Panc1 (cell line): ENCODE data around the gene GDE1. TPM values are rescaled to one million over a fixed set of nuclear protein-coding genes. Genes with fewer than 3 reads are reported as not detected.

Experiments
- ATAC-seq: fragments of 200-7000 bp; cut with Tn5 transposase; 2 replicates; pipeline ENCODE4 v1.9.1; 2020; ENCODE audit warnings: mild to moderate bottlenecking, moderate library complexity
- BruUV-seq: library from RNA; stranded (reverse); fragments of 400-500 nt; replicated peaks from 2 replicates; lab custom pipeline; 2021; lab: Mats Ljungman, UMichigan
- CTCF ChIA-PET: fragments of 300-600 bp; sonication (Branson Sonifier 250); formaldehyde crosslinking; loops from one replicate; lab custom pipeline; 2022; ENCODE audit warnings: antibody characterized with exemption; lab: Charles Lee
- POLR2A ChIA-PET: fragments of 300-600 bp; sonication (Branson Sonifier 250); formaldehyde crosslinking; loops from one replicate; lab custom pipeline; 2022; ENCODE audit warnings: antibody characterized with exemption; lab: Charles Lee
- DNase-seq: peaks from one replicate; pipeline ENCODE4 v3.0.0-alpha.2; 2010; ENCODE audit warnings: low read depth, low spot score
- H3K27ac ChIP-seq: 2 replicates; pipeline ENCODE4 v1.5.1; 2011; ENCODE audit warnings: mild to moderate bottlenecking, low read length, inconsistent platforms
- H3K27me3 ChIP-seq: fragments of 200-500 bp; sonication (Bioruptor generic); 2 replicates; pipeline ENCODE4 v1.6.0; 2014; ENCODE audit warnings: low read length, inconsistent platforms; ENCODE audit not compliant: control insufficient read depth, insufficient read depth
- H3K36me3 ChIP-seq: fragments of 200-500 bp; sonication (Bioruptor generic); 2 replicates; pipeline ENCODE4 v1.5.1; 2014; ENCODE audit warnings: inconsistent platforms, mild to moderate bottlenecking, low read length, moderate library complexity; ENCODE audit not compliant: control insufficient read depth, insufficient read depth
- H3K4me1 ChIP-seq: 2 replicates; pipeline ENCODE4 v1.5.1; 2011; ENCODE audit warnings: inconsistent platforms, mild to moderate bottlenecking, low read length, moderate library complexity; ENCODE audit not compliant: control insufficient read depth, insufficient read depth
- H3K4me3 ChIP-seq, 2 experiments: 2 replicates each; pipeline ENCODE4 v1.5.1; 2011 to 2012; ENCODE audit warnings: low read depth in 2 of 2, low read length in 2 of 2, mild to moderate bottlenecking in 2 of 2, inconsistent platforms in 1 of 2, moderate library complexity in 1 of 2
- H3K9me3 ChIP-seq: fragments of 200-500 bp; sonication (Bioruptor generic); 2 replicates; pipeline ENCODE4 v1.5.1; 2014; ENCODE audit warnings: low read depth, mild to moderate bottlenecking, inconsistent platforms, low read length, moderate library complexity; ENCODE audit not compliant: control insufficient read depth, insufficient read depth
- CTCF ChIP-seq: fragments of 450-650 bp; IDR thresholded peaks from 2 replicates; pipeline ENCODE4 v1.5.1; 2017; ENCODE audit warnings: mild to moderate bottlenecking
- POLR2AphosphoS5 ChIP-seq: IDR thresholded peaks from 2 replicates; pipeline ENCODE4 v1.6.1; 2012; ENCODE audit warnings: mild to moderate bottlenecking, low read depth, low read length, moderate library complexity
- REST ChIP-seq, 2 experiments: IDR thresholded peaks; 2 replicates each; pipeline ENCODE4 v1.6.1; 2011 to 2012; ENCODE audit warnings: low read depth in 2 of 2, control low read depth in 1 of 2, low read length in 1 of 2, mild to moderate bottlenecking in 1 of 2, moderate library complexity in 1 of 2; ENCODE audit not compliant: insufficient read depth in 1 of 2
- SIN3A ChIP-seq: IDR thresholded peaks from 2 replicates; pipeline ENCODE4 v1.6.1; 2012; ENCODE audit warnings: low read depth, mild to moderate bottlenecking, low read length, moderate library complexity, borderline replicate concordance; ENCODE audit not compliant: insufficient read depth
- TCF7L2 ChIP-seq: IDR thresholded peaks from 2 replicates; pipeline ENCODE4 v1.6.1; 2011; ENCODE audit warnings: mild to moderate bottlenecking, low read depth, low read length, inconsistent platforms
- in situ Hi-C: cut with HindIII; loops from 2 replicates; pipeline ENCODE4 v1.10.0; 2016; ENCODE audit warnings: low sequenced_read_pairs, low pct_unique_long_range_greater_than_20kb
- intact Hi-C: fragments of 100-400 bp; cut with micrococcal nuclease; formaldehyde crosslinking; loops from one replicate; pipeline ENCODE4 v1.10.0; 2022; ENCODE audit not compliant: unreplicated experiment
- total RNA-seq: library from RNA; stranded (reverse); gene quantifications from one replicate; pipeline ENCODE4 v1.2.1, GENCODE V29; 2021; ENCODE audit not compliant: unreplicated experiment

The GDE1 gene
- total RNA-seq, 1 experiment from 2014 or later, result 135 TPM

GRCh38 chr16:19517424-19518089, 4.3 kb downstream of the GDE1 start:
- intact Hi-C loops, result no loop called here
- TF ChIP-seq TCF7L2, result no peak
- TF ChIP-seq CTCF, result no peak
- TF ChIP-seq REST (IDR thresholded peaks at IDR 0.05; ENCODE audit: insufficient read depth in 1 of 2, low read depth in 2 of 2, low read length in 1 of 2), result no peak
- no peak for TF ChIP-seq SIN3A
- no peak for TF ChIP-seq POLR2AphosphoS5
- in situ Hi-C loops, result no loop called here
- Histone ChIP-seq H3K27me3 (no peaks in the 10 kb centered on the region), H3K4me3 (no peak overlapping the region), H3K27ac (no peak overlapping the region), H3K9me3 (no peaks in the 10 kb centered on the region), H3K4me1 (peaks cover 11% of the 10 kb centered on the region), H3K36me3 (peaks cover 20% of the 10 kb centered on the region)
- ChIA-PET POLR2A (no interaction called here), CTCF (no interaction called here)
- DNase-seq (peak; percentile 81), ATAC-seq (no peak)
- BruUV-seq, result no TSS peak

GRCh38 chr16:19515757-19516156, 6.1 kb downstream of the GDE1 start:
- no peaks in the 10 kb centered on the region for H3K9me3 ChIP-seq
- in situ Hi-C loops (no loop called here), intact Hi-C loops (no loop called here)
- no peak overlapping the region for H3K4me3 ChIP-seq
- no peak for DNase-seq
- H3K4me1 ChIP-seq, result peaks cover 7% of the 10 kb centered on the region; the same call in 1 of the 2 replicates
- H3K27me3 ChIP-seq, result no peaks in the 10 kb centered on the region
- no peak for ATAC-seq
- H3K36me3 ChIP-seq, result peaks cover 20% of the 10 kb centered on the region
- no TSS peak for BruUV-seq
- ChIA-PET CTCF (no interaction called here), POLR2A (no interaction called here)
- TF ChIP-seq REST (IDR thresholded peaks at IDR 0.05; ENCODE audit: insufficient read depth in 1 of 2, low read depth in 2 of 2, low read length in 1 of 2) (no peak), CTCF (no peak), TCF7L2 (no peak), POLR2AphosphoS5 (no peak), SIN3A (no peak)
- no peak overlapping the region for H3K27ac ChIP-seq
